H1 (cell line): ENCODE measurements around the gene ARHGEF12. TPM values are rescaled to one million over a fixed set of nuclear protein-coding genes. Genes with fewer than 3 reads are reported as not detected.

Source experiments
- CTCF ChIA-PET: fragments of 300-600 bp; sonication (Branson Sonifier 250); formaldehyde crosslinking; loops from one replicate; lab custom pipeline; 2021; ENCODE audit not compliant: partially characterized antibody; lab: Charles Lee
- POLR2A ChIA-PET: fragments of 300-600 bp; sonication (Branson Sonifier 250); formaldehyde crosslinking; loops from one replicate; lab custom pipeline; 2021; ENCODE audit warnings: inconsistent platforms; ENCODE audit not compliant: partially characterized antibody; lab: Charles Lee
- DNase-seq, 2 experiments: peaks; one replicate each; pipeline versions ENCODE4 v3.0.0 to v3.0.0-alpha.2; 2010 to 2022; ENCODE audit warnings: low spot score in 2 of 2, low read depth in 1 of 2, mixed read lengths in 1 of 2
- FAIRE-seq: peaks from 2 replicates; lab custom pipeline; 2011; peaks lifted over from hg19 to GRCh38; lab: Jason Lieb, UNC
- H2AFZ ChIP-seq: 2 replicates; pipeline ENCODE4 v1.8.1; 2012; ENCODE audit warnings: low read length, inconsistent platforms
- H2AK5ac ChIP-seq: 2 replicates; pipeline ENCODE4 v1.6.1; 2013; ENCODE audit warnings: low read depth, low read length
- H2BK120ac ChIP-seq: replicated peaks from 2 replicates; pipeline ENCODE3; 2013; ENCODE audit warnings: low read depth, low read length, inconsistent platforms
- H2BK12ac ChIP-seq: 2 replicates; pipeline ENCODE4 v1.6.1; 2013; ENCODE audit warnings: low read depth, low read length
- H2BK15ac ChIP-seq: 2 replicates; pipeline ENCODE4 v1.6.1; 2013; ENCODE audit warnings: low read length
- H2BK20ac ChIP-seq: 2 replicates; pipeline ENCODE4 v1.6.1; 2013; ENCODE audit warnings: low read length
- H2BK5ac ChIP-seq: 2 replicates; pipeline ENCODE4 v1.6.1; 2013; ENCODE audit warnings: low read depth, low read length
- H3K14ac ChIP-seq: 2 replicates; pipeline ENCODE4 v1.6.1; 2013; ENCODE audit warnings: inconsistent platforms; ENCODE audit not compliant: insufficient read length
- H3K18ac ChIP-seq: 2 replicates; pipeline ENCODE4 v1.6.1; 2013; ENCODE audit warnings: low read length; ENCODE audit errors: extremely low read depth
- H3K23ac ChIP-seq: 2 replicates; pipeline ENCODE4 v1.6.1; 2013; ENCODE audit warnings: inconsistent platforms; ENCODE audit not compliant: insufficient read length
- H3K23me2 ChIP-seq: 2 replicates; pipeline ENCODE4 v1.6.1; 2013; ENCODE audit warnings: low read depth, low read length
- H3K27ac ChIP-seq: 2 replicates; pipeline ENCODE4 v1.6.1; 2011; ENCODE audit warnings: low read depth, low read length, inconsistent platforms
- H3K27me3 ChIP-seq, 4 experiments: replicated peaks in 1 of 4; 1 replicate in 1 of 4; 2 replicates in 3 of 4; pipeline versions ENCODE4 v1.6.1 to v1.8.1; 2011 to 2013; ENCODE audit warnings: low read length in 3 of 4, mild to moderate bottlenecking in 3 of 4, inconsistent platforms in 2 of 4, mixed read lengths in 2 of 4, moderate library complexity in 1 of 4; ENCODE audit not compliant: control insufficient read depth in 3 of 4, insufficient read depth in 3 of 4; ENCODE audit errors: extremely low read depth in 1 of 4
- H3K36me3 ChIP-seq, 4 experiments: 2 replicates each; pipeline versions ENCODE4 v1.6.1 to v1.8.1; 2011 to 2013; ENCODE audit warnings: mild to moderate bottlenecking in 4 of 4, low read length in 3 of 4, moderate library complexity in 2 of 4, control low read depth in 1 of 4, inconsistent platforms in 1 of 4; ENCODE audit not compliant: insufficient read depth in 4 of 4, control insufficient read depth in 2 of 4
- H3K4ac ChIP-seq: replicated peaks from 2 replicates; pipeline ENCODE3; 2013; ENCODE audit warnings: low read length, low read depth, mixed read lengths, inconsistent platforms; ENCODE audit not compliant: insufficient read length
- H3K4me1 ChIP-seq, 4 experiments: replicated peaks in 1 of 4; 1 replicate in 1 of 4; 2 replicates in 3 of 4; pipeline versions ENCODE4 v1.6.1 to v1.8.1; 2011 to 2013; ENCODE audit warnings: low read length in 3 of 4, inconsistent platforms in 2 of 4, mixed read lengths in 1 of 4; ENCODE audit not compliant: insufficient read depth in 4 of 4, control insufficient read depth in 3 of 4
- H3K4me2 ChIP-seq, 2 experiments: 2 replicates each; pipeline versions ENCODE4 v1.6.1 to v1.8.1; 2011 to 2013; ENCODE audit warnings: low read depth in 2 of 2, low read length in 2 of 2, control low read depth in 1 of 2, inconsistent platforms in 1 of 2, mild to moderate bottlenecking in 1 of 2; ENCODE audit not compliant: insufficient read depth in 1 of 2
- H3K4me3 ChIP-seq, 4 experiments: fragments of 200-600, 300-600 bp in 1 of 4; sonication (generic), shearing (Covaris generic), sonication (Bioruptor Twin) in 1 of 4; 2 replicates each; pipeline versions ENCODE4 v1.5.1 to v1.8.1; 2011 to 2016; ENCODE audit warnings: low read length in 4 of 4, low read depth in 3 of 4, control low read depth in 2 of 4, inconsistent platforms in 2 of 4, mild to moderate bottlenecking in 2 of 4, mixed read lengths in 1 of 4, moderate library complexity in 1 of 4; ENCODE audit not compliant: insufficient read depth in 2 of 4; ENCODE audit errors: extremely low read depth in 1 of 4
- H3K56ac ChIP-seq: replicated peaks from 2 replicates; pipeline ENCODE3; 2013; ENCODE audit warnings: low read depth, mild to moderate bottlenecking, mixed read lengths, low read length, inconsistent platforms; ENCODE audit not compliant: insufficient read length
- H3K79me1 ChIP-seq: 2 replicates; pipeline ENCODE4 v1.6.1; 2013; ENCODE audit warnings: low read depth, low read length, control low read depth
- H3K79me2 ChIP-seq, 2 experiments: 2 replicates each; pipeline versions ENCODE4 v1.6.1 to v1.8.1; 2012 to 2013; ENCODE audit warnings: low read length in 2 of 2, mild to moderate bottlenecking in 2 of 2, inconsistent platforms in 1 of 2; ENCODE audit not compliant: insufficient read depth in 2 of 2, control insufficient read depth in 1 of 2
- H3K9ac ChIP-seq, 4 experiments: replicated peaks in 1 of 4; 1 replicate in 1 of 4; 2 replicates in 3 of 4; pipeline versions ENCODE4 v1.6.1 to v1.8.1; 2011 to 2013; ENCODE audit warnings: low read depth in 3 of 4, low read length in 3 of 4, control low read depth in 2 of 4, mild to moderate bottlenecking in 2 of 4, moderate library complexity in 2 of 4, inconsistent platforms in 1 of 4; ENCODE audit errors: extremely low read depth in 1 of 4
- H3K9me3 ChIP-seq, 2 experiments: 2 replicates each; pipeline versions ENCODE4 v1.6.1 to v1.8.1; 2012 to 2013; ENCODE audit warnings: mild to moderate bottlenecking in 2 of 2, moderate library complexity in 2 of 2, control low read depth in 1 of 2, inconsistent platforms in 1 of 2, low read depth in 1 of 2, low read length in 1 of 2, mixed read lengths in 1 of 2; ENCODE audit not compliant: insufficient read depth in 2 of 2
- H4K20me1 ChIP-seq, 2 experiments: replicated peaks in 1 of 2; 2 replicates each; pipeline versions ENCODE3 to v1.8.1; 2011 to 2013; ENCODE audit warnings: inconsistent platforms in 2 of 2, low read length in 2 of 2, mild to moderate bottlenecking in 1 of 2; ENCODE audit not compliant: insufficient read depth in 2 of 2, control insufficient read depth in 1 of 2
- H4K5ac ChIP-seq: 2 replicates; pipeline ENCODE4 v1.6.1; 2013; ENCODE audit warnings: low read length, low read depth, mixed read lengths, inconsistent platforms; ENCODE audit not compliant: insufficient read length
- H4K8ac ChIP-seq: 2 replicates; pipeline ENCODE4 v1.8.0; 2013; ENCODE audit warnings: mild to moderate bottlenecking, moderate library complexity, low read length, inconsistent platforms; ENCODE audit not compliant: insufficient read depth; ENCODE audit errors: extremely low read depth
- H4K91ac ChIP-seq: replicated peaks from 2 replicates; pipeline ENCODE3; 2013; ENCODE audit warnings: low read length, mixed read lengths, inconsistent platforms; ENCODE audit not compliant: insufficient read length
- SRF ChIP-seq: IDR thresholded peaks from 2 replicates; pipeline ENCODE4 v1.6.1; 2011; ENCODE audit warnings: mild to moderate bottlenecking, low read depth, low read length, moderate library complexity
- WGBS, 2 experiments: shearing (Covaris generic) in 1 of 2; methylation state at CpG; one replicate each; pipeline versions ENCODE4 v1.1.6 to v1.1.7; 2013 to 2015; ENCODE audit warnings: low lambda C conversion rate in 2 of 2, mixed read lengths in 2 of 2, inconsistent platforms in 1 of 2, low coverage in 1 of 2, missing lambda C conversion rate in 1 of 2; ENCODE audit not compliant: insufficient replicate concordance in 2 of 2, insufficient coverage in 1 of 2, insufficient read length in 1 of 2; ENCODE audit errors: extremely low coverage in 1 of 2, missing lambda C conversion rate in 1 of 2; 5-methylcytosine and 5-hydroxymethylcytosine counted together
- polyA plus RNA-seq, 7 experiments: library from polyadenylated mRNA; depleted of rRNA in 3 of 7; stranded (reverse) in 5 of 7; unstranded in 2 of 7; fragments of >200 nt in 5 of 7; fragments of 200-250 nt in 2 of 7; gene quantifications; 1 replicate in 5 of 7; 2 replicates in 1 of 7; 4 replicates in 1 of 7; pipeline versions ENCODE4 v1.2.1 to v1.2.3, GENCODE V29; 2011 to 2013; ENCODE audit warnings: missing spikeins in 2 of 7, mixed read lengths in 2 of 7
- total RNA-seq: library from RNA; stranded (reverse); fragmentation: NEBNext Ultra II Directional; extraction: Animal tissue kit (Norgen Biotek cat#: 25700); gene quantifications from 2 replicates; pipeline ENCODE4 v1.2.1, GENCODE V29; 2021

ARHGEF12 gene
- total and polyA plus RNA-seq, 2 of the 8 experiments (the other 6 are each of a cell fraction or from before 2014, with no cell fraction given), result 5.1 to 33.7 TPM

- Histone ChIP-seq H3K79me2 (no peaks in the 10 kb centered on the region), H3K9ac (no peak overlapping the region), H4K91ac (no peak overlapping the region), H3K4me2 (no peak overlapping the region), H3K9me3 (no peaks in the 10 kb centered on the region), H3K27ac (no peak overlapping the region), H2BK20ac (no peak overlapping the region), H2BK5ac (no peak overlapping the region), H2BK12ac (peak overlapping the region; percentile 11; the same call in 1 of the 2 replicates), H3K23me2 (no peaks in the 10 kb centered on the region), H2AFZ (no peak overlapping the region), H3K79me1 (no peaks in the 10 kb centered on the region), H4K20me1 (no peaks in the 10 kb centered on the region), H3K56ac (no peak overlapping the region)
- POLR2A ChIA-PET, result no interaction called here
- TF ChIP-seq SRF, result no peak
- TF ChIP-seq, all 59 proteins: peak for 0
- FAIRE-seq (no peak), DNase-seq (no peak)
- Histone ChIP-seq H3K4ac (no peak overlapping the region), H3K23ac (no peak overlapping the region), H4K8ac (no peak overlapping the region), H3K4me3 (no peak overlapping the region), H2BK15ac (no peak overlapping the region), H2AK5ac (no peak overlapping the region), H3K27me3 (peaks cover 0 to 7% (median 0%) of the 10 kb centered on the region in 4 experiments; a peak in 2 of 7 replicates), H4K5ac (no peak overlapping the region), H3K18ac (no peak overlapping the region), H3K36me3 (no peaks in the 10 kb centered on the region), H3K14ac (no peak overlapping the region), H2BK120ac (no peak overlapping the region), H3K4me1 (peaks cover 0 to 12% (median 5%) of the 10 kb centered on the region in 4 experiments; a peak in 5 of 7 replicates)
- CTCF ChIA-PET, result interaction anchor here (0.8 to 31.5 kb wide), 7 partner anchors 9 to 136 kb away, joined by 3 to 1412 read pairs (median 3); partner anchors contain the start of gene POU2F3
- WGBS, 2 experiments, result 86% methylated on average over 11 of the region's 11 CpGs; no CpG with 5 or more reads in 1 of the 2 experiments
These were observed 28.7 kb upstream of the ARHGEF12 start for GRCh38 chr11:120307476-120307875.
